NCI-H187 (cell line): ENCODE results near the gene ARHGAP30.

ENCODE experiments used
- DNase-seq, 2 experiments: peaks; one replicate each; lab custom pipeline; 2025; lab: John Stamatoyannopoulos, UW

ARHGAP30 gene

DNA sequence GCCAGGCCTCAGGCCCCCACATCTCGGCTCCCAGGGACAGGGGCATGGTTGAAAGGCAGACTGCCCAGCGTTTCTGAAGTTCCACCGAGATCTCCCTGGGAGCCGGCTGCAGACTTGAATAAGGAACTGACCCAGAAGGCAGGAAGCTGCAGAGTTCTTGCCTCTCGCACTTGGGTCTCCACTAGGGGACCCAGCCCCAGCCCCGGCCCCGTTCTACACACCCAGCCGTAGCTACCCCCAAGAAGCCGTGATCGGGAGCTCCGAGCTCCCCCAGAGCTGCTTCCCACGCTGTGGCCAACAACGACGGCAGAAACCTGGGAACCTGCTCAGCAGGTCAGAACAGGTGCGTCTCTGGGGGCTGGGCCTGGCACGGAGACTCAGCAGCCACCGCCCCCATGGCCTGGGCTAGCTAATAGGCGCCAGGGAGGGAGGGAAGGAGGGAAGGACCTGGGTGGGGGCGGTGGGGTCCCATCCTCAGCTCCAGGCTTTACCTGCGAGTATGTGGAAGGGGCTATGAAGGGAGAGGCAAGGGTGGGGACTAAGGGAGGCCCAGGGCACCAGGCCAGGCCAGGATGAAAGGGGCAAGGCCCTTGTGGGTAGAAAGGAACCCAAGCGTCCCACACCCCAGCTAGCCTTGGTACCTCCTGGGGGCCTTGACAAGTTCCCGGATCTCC, 19.7 kb upstream of the ARHGAP30 start, which contains the start of gene NECTIN4:
Gene NECTIN4 (minus strand): TSS at position 308 of the 674 bp plus-strand sequence. CDS start 262 bp downstream, at position 46.
- no peak for DNase-seq

DNA sequence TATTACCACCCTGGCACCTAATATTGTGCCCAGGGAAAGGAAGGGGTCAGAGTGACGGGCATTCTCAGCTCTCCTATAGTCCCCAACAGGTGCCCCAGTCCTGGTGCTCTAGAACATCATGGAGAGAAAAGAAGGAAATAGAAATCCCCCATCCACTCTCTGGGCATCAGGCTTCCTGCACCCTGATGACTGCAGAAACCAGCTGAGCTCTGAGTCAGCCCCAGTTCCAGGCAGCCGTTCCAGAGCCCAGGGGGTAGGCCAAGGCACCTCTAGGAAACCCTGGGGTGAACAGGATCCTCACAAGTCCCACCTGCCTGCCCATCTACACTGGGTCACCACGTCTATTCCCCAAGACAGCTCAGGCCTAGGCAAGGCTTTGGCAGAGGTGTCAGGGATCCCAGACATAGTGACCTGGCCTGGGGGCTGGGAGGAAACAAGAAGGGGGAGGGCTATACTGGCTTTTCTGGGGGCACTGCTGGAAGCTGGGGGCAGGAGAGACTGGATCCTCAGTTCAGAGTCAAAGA, 19.0 kb upstream of the ARHGAP30 start:
- DNase-seq = no peak

DNA sequence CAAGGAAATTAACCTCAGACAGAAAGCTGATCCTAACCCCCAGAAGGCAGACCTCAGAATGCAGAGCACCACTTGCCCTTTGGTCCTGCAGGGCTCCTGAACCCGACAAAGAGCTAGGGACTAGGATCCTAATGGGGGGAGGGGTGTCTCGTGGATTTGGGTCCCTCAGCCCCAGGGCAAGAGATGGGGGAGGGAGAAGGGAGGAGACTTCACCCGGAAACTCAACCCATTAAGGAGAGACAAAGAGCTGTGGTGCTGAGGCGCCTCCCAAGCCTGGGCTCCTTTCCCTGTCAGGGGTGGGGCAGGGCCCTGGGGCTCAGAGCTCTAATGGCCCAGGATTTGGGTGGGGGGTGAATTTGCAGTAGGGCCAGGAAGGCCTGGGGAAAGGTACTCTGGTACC, 16.8 kb upstream of the ARHGAP30 start:
- DNase-seq = no peak

DNA sequence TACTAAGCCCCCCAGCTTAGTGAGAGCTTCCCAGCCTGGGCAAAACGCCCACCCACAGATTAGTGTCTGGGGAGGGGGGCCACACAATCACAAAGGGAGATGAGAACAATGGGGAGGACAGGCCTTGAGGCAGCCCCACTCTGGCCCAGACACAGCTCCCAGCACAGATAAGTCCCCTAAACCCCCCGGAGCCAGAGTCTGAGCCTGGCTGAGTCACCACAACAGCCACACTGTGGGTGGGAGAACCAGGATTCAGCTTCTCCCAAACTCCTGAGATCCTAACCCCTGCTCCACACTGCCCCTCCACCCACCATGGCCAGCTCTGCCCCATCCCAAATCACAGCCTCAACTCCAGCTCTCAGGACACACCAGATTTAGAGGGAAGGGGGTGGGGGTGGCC, 15.5 kb upstream of the ARHGAP30 start:
- no peak for DNase-seq

DNA sequence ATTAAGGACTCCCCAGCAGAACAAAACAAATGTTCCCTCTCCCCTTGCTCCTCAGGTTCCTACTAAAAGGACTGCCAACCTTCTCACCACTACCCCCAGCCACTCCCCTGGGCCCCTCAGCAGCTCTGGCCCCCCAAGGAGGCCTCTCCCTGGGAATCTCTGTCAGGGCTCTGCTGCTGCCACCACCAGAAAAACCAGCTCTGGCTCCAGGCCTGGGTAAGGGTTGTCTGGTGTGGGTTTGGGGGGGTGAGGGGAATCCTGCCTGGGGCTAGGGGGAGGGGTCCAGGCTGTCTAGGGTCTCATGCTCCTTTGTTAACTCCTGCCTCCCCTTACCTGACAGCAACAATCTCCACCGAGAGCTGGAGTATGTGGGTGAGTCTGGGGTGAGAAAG, 14.9 kb upstream of the ARHGAP30 start:
- no peak for DNase-seq

DNA sequence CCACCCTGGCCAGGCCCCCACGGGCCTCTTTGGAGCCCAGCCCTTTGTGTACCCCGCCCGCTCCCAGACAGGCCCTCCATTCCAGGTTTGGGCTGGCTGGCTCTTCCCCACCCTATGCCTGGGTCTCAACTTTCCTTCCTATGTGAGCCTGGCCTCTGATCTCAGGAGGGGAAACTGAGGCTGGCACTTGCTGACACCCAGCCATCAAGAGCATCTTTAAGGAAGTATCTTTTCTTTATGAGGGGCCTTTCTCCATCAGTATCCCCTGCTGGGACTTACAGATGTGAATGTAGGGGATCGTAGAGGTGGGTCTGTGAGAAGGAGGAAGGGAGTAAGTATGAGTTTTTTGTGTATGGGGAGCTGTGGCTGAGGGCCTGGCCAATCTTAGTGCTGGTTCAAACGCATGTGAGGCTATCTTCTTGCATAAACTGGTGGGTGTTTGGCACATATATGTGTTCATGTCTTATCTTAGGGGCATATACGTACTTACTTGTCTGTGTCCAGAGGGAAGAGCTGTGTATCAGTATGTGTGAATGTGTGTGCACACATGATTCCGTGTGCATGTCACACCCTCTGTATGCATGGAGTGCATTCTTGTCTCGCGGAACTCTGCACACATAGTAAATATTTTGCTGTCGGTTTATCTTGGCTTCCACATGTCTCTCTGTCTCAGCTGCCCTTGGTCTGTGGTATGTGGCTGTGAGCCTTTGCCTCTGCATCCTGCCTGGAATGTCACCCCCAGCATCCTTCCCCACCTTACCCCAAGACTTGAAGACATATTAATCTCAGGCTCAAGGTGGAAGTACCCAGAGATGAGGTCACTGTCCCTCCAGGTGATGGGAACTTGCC, 14.3 kb upstream of the ARHGAP30 start:
- no peak for DNase-seq

DNA sequence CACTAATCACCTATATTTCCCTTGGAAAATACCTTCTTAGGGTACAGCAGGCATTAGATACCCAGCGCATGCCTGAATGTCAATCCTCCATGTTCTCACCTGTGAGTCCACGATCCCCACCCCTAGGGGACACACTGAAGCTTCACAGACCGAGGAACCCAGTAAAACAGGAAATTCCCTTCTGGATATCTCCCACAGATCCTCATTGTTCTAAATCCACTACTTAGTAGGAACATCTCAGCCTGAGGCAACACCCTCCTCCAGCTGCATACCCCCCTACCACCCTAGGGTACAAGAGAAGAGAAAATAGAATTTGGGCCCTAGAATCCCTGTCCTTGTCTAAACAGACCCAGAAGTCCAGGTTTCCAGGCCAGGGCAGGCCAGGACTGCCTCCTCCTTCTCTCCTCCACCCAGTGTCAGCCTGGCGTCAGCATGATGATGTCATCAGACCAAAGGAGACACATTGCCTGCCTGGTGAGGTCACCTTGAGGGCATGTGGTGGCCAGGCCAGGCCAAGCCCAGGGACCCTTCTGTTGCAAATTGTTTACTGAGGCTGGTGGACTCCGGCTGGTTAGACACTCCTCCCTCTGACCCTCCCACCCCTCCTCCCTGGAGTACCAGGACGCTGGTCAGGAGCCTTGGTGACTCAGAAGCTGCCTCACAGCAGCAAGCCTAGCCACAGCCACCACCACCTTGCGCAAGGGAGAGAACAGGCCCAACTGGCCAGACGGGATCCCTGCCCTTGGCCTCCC, 13.5 kb upstream of the ARHGAP30 start:
- no peak for DNase-seq

DNA sequence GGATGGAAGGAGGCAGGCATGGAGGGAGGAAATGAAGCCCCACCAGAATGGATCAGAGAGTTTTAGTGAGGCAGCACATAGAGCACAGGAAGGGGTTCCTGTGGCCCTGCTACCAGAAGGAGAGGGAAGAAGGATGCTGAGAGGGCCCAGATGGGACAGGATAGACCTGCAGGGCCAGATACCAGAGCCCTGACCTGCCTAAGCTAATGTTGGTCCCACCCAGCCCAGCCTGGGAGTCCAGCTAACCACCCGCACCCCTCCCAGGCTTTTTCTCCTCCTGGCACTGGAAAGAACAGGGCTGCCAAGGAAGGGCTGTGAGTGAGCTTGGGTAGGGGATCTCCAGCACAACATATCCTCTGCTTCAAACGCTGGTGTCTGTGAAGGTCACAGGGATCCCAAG, 12.8 kb upstream of the ARHGAP30 start:
- DNase-seq = no peak

DNA sequence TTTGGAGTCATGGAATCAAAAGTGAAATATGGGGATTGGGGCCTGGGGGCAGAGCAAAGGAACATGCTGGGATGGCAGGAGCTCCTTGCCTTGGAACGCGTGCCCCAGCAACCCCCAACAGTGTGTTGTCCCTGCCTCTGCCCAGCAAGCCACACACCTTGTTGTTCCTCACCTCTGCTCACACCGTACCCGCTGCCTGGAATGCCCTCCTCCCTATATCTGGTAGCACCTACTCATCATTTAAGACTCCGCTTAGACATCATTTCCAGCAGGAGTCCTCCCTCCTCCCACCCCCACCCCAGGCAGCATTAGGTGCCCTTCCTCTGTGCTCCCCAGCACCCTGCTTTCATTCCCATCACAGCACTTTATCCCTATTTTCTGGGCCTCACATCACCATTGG, 11.8 kb upstream of the ARHGAP30 start:
- DNase-seq = no peak

DNA sequence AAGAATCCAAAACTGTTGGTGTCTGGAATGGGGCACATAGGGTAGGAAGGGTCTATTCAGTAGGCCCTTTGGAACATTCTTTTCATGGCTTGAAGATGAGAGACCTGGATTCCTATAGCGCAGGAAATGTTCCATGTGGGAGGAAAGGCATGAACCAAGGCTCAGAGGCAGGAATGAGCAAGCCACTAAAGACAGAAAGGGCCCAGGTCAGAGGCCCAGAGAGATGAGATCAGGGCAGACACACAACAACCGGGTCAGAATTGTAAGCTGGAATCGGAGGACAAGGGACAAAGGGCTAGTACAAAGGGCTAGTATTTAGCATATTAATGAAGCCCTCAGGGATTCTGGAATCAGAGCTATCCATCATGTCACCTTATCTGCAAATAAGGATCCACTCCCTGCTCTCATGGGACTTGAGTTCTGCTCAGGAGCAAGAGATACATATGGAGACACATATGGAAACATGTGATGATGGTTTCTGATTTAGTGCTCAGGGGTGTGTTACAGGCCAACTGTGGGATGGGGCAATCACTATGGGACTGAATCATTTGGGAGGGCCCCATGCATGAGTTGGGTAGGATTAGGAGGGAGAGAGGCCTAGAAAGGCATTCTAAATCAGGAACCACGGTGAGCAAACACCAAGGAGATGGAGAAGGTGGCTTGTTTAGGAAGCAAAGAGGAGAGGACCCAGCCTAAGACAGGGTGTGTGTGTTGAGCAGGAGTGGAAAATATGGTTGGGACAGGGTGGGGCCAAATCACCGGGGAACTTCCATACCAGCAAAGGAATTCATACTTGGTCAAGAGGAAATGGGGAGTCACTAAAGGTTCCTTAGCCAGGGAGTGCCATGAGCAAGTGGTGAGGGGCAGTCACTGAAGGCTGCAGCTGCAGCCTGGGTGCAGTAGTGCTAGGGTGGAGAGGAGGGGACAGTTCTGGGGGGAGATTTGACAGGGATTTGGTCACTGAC, 11.0 kb upstream of the ARHGAP30 start:
- DNase-seq = no peak

DNA sequence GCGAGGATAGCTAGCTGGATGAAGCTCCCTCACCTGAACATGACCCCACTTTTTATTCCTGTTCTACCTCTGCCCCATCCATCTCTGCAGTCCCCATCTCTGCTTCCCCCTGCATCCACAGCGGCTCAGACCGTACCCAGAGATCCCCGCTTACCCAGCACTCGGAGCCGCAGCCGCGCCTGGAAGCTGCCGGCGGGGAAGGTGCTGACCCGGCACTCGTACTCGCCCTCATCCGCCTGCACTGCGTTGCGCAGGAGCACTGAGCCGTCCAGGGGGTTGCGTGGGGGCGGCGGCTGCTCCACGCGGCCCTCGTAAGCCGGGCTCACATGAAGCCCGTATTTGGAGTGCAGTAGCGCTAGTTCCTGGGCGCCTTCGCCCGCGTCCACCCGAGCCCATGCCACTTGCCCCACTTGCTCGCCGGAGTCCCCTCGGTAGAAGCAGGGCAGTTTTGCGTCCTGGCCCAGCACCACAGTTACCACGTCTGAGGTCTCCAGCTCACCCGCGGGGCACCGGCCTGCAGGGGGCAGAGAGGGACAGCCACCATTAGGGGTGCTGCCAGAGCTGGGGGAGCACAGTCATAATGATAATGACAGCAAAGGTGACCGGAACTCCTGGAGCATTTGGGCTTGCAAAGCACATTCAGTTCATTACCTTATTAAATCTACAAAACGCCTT, 9.9 kb upstream of the ARHGAP30 start:
- DNase-seq = no peak

DNA sequence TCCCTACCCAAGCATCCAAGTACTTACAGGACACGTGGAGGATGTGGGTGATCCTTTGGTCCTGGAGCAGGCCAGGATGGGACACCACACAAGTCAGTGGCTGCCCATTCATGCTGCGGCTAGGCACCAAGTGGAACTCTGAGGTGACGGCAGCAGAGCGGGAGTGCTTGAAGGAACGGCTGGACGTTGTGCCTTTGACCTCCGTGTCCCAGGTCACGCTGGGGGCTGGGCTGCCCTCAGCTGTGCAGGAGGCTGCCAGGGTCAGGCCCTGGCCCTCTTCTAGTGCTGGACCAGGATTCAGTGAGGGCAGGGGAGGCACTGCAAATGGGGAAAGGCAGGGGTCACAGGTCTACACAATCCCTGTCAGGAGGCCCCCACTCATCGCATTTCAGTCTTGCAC, 7.7 kb upstream of the ARHGAP30 start:
- DNase-seq = no peak

DNA sequence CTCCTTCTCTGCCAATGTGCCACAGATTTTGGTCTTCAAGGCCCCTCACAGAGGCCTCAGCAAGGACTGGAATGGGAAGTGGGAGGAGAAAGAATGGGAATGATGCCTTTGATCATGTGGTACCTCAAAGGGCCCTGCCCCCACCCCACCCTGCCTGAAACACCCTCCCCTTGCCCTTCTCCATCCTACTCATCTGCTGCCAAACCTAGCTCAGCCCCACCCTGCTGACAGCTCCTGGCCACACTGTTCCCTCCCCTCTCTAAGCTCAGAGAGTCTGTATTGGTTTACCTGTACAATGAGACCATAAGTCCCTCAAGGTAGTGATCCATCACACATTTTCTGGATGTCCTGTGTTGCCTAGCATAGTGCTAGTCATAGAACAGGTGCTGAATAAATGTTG, 6.7 kb upstream of the ARHGAP30 start:
- no peak for DNase-seq

DNA sequence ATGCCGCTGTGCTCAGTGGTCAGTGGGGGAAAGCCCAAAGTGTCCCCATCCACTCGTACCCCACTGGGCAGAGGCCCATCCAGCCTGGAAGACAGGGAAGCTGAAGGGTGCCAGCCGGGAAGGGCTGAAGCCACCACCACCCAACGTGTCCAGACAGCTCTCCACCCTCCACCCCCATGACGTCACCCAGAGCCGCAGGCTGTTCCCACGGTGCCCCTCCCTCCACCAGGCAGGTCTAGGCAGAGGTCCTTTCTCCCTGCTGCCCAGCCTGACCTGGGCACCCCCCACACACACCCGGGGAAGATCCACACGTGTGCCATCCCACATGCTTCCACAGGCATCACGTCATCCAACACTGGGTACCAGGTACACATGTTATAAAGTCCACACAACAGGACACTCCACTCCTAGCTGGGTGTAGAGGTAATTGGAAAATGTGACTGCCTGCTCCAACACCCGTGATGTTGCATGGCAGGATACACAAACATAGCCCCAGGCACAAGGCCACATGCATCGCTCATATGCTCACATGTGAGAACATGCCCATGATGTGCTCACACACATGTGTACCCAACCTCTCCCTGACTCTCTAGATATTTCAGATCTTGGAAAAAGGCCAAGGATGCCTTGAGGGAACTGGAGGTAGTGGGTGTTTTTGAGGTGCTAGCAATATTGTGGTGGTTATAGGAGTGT, 5.1 kb upstream of the ARHGAP30 start:
- no peak for DNase-seq

DNA sequence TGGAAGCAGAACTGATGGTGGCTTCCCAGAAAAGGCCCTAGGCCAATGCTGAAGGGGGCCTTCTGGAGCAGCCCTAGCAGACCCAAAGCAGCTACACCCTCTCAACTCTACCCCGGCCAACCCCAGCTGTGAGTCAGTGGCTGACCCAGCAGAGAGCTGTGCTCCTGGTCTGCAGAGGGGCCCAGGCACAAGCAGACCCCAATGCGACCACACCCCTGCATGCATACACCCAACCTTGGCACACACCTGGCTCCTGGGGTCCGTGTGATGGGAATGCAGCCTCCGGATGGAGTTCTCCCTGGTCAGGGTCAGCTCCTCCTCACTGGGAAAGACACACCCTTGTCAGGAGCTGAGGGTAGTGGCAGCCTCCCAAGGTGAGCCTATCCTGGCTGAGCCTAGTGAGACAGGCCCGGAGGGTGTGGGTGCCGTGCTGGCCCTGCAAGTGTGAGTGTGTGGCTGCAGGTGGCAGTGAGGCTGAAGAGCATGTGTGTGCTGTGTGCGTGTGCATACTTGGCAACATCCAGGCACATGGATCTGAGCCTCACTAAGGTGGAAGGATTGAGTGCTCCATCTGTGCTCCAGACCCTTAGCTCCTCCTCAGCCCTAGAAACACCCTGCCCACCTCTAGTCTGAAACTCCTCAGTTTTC, 3.9 kb upstream of the ARHGAP30 start:
- no peak for DNase-seq

DNA sequence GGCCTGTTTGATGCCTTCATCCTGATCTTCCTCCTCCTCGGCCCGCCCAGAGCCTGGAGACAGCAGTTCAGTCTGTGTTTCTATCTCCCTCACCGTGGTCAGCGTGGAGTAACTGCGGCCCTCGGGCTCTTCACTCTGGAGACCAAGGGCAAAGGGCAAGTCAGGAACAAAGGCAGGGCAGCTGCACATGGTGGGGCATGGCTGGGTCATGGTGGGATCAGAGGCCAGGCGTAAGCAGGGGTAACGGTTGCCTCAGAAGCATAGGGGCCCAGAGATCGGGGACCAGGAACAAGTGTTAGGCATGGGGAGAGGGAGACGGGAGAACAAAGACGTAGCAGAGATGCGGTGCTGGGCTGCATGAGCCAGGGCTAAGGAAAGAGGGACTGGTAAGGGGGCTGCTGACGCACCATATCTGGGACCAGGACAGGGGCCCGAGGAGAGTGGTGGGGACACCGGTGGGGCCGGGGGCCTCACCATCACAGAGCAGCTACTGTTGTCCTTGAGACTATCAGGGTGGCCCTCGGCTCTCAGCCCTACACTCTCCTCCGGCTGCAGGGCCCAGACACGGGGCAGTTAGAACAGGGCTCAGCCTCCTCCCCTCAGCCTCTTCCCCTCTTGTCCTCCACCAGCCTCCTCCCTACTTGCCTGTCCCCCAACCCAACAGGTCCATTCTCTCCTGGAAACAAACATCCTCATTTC, 3.2 kb upstream of the ARHGAP30 start:
- no peak for DNase-seq

DNA sequence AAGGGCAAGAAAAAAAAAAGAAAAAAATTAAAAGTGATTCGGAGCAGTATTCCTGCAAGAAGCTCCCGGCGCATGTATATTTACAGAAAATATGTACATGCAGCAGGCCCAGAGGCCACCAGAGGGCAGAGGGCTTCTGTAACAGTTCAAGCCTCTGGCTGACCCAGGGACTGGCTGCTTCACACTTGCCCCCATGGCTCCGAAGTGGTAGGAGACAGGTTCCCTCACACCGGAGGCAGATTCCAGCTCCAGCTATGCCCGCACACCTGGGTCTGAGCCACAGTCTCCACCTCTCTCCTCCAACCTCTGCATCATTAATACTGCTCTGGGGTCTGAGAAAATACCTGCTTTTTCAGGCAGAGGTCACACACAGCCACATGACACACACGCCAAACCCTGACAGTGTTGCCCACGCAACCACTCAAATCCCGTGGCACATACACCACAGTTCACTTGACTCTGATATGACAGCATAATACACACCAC, 2.2 kb upstream of the ARHGAP30 start:
- no peak for DNase-seq

DNA sequence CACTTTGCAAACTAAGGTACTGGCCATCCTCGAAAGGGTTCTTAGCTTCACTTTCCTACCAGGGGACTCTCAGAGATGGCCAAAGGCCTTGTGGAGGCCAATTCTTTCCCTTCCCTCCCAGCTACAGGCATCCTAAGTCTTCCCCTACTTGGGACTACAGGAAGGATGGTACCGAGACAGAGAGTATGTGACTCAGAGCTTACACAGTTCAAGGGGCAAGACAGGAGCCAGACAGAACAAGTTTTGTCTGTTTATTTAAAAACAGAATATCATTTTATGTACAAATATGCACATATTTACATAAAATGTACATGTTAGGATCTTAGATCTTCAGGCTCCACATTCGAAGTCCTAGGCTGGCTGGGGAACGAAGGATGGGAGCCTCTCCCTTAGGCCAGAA, 1.1 kb upstream of the ARHGAP30 start:
- no peak for DNase-seq

DNA sequence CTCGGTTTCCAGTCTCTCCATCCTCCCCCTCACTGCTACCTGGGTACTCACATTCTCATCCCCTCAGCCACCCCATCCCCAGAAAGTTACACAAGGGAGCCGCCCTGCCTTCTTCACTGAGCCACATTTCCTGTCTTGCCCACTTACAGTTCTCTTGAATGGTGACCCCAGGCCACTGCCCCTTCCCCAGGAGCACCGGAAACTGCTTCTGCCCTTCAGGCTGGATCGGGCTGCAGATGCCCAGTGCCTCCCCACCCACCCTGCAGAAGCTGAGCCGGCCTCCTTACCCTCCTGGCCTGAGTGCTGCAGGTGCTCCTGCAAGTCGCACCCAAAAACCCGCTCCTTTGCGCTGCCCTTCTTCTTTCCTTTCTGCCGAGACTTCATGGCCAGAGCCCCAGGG, 450 bp downstream of the ARHGAP30 start:
- DNase-seq = no peak
